D721Med (cell line): ENCODE measurements around the gene SCYGR2.

Source experiments
- DNase-seq: peaks from one replicate; pipeline ENCODE4 v3.0.0; 2011; ENCODE audit warnings: low spot score; ENCODE audit not compliant: insufficient read length
- FAIRE-seq: peaks from 2 replicates; lab custom pipeline; 2011; peaks lifted over from hg19 to GRCh38; lab: Jason Lieb, UNC
- TF ChIP-seq, protein P1 (sequence below): IDR thresholded peaks from 2 replicates; pipeline ENCODE4 v1.5.1; 2012; ENCODE audit warnings: mild to moderate bottlenecking, control low read depth; ENCODE audit not compliant: insufficient read depth; ENCODE audit errors: missing control alignments

SCYGR2 gene

DNA sequence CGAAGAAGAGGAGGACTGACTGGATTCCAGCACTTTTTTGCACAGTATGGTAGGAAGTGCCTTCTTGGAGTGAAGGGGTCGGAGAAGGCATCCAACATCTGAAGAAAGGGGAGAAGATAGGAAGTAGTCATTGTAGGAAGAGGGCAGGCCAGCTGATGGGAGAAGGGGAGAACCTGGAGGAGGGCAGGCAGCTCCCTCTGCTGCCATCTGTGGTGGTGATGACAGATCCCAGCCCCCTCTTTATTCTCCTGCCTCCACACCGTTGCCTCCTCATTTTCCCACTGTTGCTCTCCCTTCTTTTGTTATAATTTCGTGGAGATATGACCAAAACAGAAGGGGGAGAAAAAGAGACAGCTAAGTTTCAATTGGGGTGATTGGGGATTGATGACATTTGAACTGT is 2.9 kb upstream of the SCYGR2 start:
- TF ChIP-seq, protein P1, sequence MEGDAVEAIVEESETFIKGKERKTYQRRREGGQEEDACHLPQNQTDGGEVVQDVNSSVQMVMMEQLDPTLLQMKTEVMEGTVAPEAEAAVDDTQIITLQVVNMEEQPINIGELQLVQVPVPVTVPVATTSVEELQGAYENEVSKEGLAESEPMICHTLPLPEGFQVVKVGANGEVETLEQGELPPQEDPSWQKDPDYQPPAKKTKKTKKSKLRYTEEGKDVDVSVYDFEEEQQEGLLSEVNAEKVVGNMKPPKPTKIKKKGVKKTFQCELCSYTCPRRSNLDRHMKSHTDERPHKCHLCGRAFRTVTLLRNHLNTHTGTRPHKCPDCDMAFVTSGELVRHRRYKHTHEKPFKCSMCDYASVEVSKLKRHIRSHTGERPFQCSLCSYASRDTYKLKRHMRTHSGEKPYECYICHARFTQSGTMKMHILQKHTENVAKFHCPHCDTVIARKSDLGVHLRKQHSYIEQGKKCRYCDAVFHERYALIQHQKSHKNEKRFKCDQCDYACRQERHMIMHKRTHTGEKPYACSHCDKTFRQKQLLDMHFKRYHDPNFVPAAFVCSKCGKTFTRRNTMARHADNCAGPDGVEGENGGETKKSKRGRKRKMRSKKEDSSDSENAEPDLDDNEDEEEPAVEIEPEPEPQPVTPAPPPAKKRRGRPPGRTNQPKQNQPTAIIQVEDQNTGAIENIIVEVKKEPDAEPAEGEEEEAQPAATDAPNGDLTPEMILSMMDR = no peak
- DNase-seq = no peak
- FAIRE-seq = no peak

DNA sequence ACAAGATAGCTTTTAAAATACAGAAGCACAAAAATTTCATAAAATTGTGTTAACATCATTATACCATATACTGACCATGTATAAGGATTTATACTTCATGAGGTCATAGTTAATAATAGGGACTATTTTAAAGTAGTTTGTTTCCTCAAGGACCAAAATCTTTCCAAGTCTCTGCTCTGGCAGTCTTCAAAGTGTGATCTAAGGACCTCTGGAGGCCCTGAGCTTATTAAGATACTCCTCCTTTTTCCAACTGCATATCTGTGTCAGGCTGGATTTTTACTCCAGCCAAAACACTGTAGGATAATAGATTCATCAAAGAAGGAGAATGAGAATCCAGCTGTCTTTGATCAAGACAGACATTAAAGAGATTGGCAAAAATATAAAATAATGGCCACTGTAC is 1.7 kb upstream of the SCYGR2 start:
- FAIRE-seq = no peak
- TF ChIP-seq, protein P1 = no peak
- DNase-seq = no peak

DNA sequence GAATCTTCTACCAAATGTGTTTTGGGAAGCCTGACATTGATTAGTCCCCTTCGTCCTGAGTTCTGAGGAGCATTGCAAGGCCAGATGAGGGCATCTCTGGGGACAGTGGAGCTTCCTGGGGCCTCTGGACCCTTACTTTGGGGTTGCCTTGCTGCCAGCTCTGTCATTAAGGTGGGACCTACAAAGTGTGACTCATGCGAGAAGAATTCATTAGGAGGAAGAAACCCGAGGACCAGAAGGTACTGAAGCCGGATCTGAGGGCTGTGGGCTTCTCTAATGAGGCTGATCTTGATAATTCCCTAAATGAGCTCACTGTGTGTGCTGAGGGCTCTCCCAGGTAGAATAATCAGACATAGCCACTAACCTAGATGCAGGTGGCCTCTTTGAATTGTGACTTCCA is 695 bp upstream of the SCYGR2 start:
- FAIRE-seq (no peak), DNase-seq (no peak)
- TF ChIP-seq, protein P1 = no peak

DNA sequence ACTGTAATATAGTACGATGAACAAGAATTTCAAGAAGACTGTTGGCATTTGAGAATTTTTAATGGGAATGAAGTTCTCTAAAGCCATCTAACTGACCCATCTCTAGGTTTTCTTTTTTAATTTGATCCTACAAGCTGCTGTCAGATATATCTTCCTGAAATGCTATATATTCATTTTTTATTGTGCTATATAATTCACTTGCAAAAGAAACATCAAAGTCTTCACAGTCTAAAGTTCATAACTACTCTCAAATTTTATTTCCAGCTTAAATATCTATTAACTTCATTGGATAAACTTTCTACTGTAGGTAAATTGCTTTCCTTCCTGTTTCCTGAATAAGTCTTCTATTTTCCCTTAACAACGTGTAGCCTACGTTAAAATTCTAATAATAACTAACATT is 3.7 kb downstream of the SCYGR2 start:
- TF ChIP-seq, protein P1 = no peak
- FAIRE-seq = no peak
- no peak for DNase-seq

DNA sequence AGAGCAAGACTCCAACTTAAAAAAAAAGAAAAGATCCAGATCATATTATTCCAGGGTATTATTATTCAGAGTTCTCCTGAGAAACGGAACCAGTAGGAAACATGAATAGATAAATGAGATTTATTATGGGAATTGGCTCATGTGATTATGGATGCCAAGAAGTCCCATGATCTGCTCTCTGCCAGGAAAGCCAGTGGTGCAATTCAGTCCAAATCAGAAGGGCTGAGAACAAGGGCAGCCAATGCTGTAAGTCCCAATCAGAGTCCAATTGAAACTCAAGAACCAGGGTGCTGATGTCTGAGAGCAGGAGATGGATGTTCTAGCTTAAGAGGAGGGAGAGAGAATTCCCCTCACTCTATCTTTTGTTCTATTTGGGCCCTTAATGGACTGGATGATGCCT is 7.8 kb downstream of the SCYGR2 start:
- DNase-seq (no peak), FAIRE-seq (no peak)
- TF ChIP-seq, protein P1 = no peak

DNA sequence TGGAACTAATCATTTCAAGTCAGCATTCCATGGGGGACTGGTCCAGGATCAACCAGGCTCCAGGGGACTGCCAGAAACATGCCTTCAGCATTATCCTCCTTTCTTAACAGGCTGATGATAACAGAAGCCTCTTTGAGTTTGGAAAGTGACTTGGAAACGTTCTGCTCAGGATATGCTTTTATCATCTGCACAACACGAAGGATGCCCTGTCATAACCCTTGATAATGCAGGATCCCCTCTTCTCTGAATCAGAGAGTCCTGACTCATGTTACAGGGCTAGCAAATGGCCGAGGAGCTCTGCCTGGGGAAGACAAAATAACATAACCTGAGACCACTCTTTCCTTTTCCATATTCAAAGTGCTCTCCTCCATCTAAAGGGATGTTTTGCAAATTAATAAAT is 9.2 kb downstream of the SCYGR2 start:
- DNase-seq (no peak), FAIRE-seq (no peak)
- TF ChIP-seq, protein P1 = no peak

DNA sequence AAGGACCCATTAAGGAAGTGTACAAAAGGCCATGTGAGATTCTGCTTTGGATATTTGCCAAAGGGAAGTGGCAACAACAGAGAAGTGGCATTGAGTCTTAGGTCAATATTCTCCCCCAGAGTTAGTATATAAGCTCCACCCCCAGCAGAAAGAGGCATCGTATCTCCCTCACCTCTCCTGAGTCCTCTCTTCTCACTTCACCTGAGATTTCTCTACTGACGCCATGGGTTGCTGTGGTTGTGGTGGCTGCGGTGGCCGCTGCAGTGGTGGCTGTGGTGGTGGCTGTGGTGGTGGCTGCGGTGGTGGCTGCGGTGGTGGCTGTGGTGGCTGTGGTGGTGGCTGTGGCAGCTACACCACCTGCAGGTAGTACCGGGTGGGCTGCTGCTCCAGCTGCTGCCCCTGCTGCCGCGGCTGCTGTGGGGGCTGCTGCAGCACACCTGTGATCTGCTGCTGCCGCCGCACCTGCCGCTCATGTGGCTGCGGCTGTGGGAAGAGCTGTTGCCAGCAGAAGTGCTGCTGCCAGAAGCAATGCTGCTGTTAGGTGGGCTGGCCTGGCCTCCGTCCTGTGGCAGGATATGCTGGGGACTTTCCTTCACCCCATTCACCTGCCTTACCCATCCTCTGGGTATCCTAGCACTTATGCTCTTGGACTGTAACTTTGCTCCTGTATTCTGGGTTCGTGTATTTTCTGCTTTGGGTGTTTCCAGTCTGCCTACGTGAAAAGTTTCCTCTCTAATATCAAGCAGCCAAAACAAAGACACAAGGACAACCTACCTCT is 10.1 kb downstream of the SCYGR2 start:
- DNase-seq = no peak
- TF ChIP-seq, protein P1 = no peak
- FAIRE-seq = no peak
